ENCODE data around the gene B3GALNT2.

Gene B3GALNT2

DNA sequence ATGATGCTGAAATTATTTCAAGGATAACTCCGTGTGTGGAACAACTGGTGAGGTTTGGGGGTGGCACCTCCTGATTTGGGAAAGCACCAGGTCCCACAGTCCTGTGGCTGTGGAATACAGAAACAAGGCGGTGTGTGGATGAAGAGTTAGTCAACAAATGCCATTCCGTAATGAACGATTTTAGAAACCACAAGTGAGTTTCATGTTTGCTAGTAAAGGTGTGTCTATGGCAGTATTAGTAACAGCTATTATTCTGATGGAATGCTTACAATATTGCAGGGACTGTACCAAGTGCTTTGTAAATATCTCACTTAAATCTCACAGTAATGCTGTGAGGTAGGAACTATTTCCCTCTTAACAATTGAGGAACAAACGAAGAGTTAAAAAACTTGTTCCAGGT is 53.8 kb downstream of the B3GALNT2 start:
- no peak for TF ChIP-seq ZNF274 (IDR thresholded peaks at IDR 0.05; ENCODE audit: low read depth, low read length)
- H3K4me3 ChIP-seq (ENCODE audit: low read length), result no peak overlapping the region

DNA sequence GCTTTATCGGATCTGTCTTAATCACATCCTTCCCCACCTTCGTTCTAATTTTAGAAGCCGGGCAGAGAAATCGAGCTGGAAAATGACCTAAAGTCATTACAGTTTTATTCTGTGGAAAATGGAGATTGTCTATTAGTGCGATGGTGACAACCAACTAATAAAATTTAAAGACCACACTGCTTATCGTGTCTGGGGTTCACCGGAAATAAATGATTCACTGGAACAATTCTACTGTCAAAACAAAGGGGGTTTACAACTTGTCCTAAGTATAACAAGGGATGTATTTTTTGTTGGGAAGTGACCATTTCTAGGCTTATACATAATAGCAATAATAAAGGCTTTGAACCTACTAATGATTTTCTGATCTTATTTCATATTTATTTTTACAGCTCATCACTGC is 55.6 kb downstream of the B3GALNT2 start:
- TF ChIP-seq ZNF274 (IDR thresholded peaks at IDR 0.05; ENCODE audit: low read depth, low read length), result no peak
- no peak overlapping the region for H3K4me3 ChIP-seq (ENCODE audit: low read length)

DNA sequence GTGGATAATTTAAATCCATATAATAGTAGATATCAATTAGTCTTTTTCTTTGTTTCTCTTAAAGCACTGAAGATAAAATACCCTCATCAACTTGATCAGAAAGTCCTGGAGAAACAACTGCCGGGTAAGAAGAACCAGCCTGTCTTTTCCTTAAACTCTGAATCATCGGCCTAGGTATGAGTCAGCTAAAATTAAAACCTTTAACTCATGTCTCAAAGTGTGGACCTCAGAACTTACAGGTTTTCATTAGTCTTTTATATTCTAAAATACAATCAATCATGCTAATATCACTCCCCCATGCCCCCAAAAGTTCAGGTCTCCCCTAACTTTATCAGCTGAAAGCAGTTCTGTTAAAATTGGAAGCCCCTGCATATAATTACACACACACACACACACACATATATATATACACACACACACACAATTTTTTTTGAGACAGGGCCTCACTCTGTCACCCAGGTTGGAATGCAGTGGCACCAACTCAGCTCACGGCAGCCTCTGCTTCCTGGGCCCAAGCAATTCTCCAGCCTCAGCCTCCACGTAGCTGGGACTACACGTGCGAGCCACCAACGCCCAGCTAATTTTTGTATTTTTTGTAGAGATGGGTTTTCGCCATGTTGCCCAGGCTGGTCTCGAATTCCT is 61.3 kb downstream of the B3GALNT2 start:
- no peak for TF ChIP-seq ZNF274 (IDR thresholded peaks at IDR 0.05; ENCODE audit: low read depth, low read length)
- no peak overlapping the region for H3K4me3 ChIP-seq (ENCODE audit: low read length)

DNA sequence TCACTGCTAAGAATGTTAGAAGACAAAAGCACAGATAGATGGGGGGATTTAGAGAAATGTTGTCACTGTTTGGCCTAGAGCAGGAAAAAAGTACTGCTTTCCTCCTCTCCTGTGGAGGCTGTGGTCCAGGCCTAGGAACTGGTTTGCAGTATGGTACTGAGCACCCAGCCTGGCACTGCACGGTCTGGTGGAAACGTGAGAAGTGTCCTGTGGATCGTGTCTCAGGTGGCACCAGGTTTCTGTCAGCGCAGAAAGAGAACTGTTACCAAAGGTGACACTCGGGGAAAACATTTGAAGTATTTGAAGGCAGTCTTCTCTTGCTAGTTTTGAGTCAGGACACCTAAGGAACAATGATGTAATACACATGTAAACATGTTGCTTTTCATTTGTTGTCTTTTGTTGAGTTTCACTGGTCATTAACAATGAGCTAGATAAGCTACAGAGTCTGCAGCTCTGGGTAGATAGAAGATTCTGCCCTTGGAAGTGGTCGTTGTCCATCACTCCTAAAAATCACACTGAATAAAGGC is 63.0 kb downstream of the B3GALNT2 start:
- H3K4me3 ChIP-seq (ENCODE audit: low read length), result no peak overlapping the region
- no peak for TF ChIP-seq ZNF274 (IDR thresholded peaks at IDR 0.05; ENCODE audit: low read depth, low read length)

DNA sequence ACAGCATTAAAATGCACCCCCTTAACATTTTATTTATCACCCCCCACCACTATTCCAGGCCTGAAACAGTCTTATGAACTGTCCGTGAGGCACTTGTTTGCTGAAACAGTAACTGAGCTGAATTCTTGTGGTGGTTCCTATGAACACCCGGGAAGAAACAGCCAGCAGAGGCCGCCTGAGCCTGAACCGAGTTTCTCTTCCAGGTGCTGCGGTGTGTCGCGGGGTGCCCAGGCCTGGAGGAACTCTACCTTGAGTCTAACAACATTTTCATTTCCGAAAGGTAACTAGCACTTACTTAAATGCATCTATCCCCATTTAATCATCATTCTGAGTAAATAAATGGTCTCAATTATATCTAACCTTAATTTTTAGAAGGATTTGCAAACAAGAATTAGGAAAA is 70.3 kb downstream of the B3GALNT2 start:
- H3K4me3 ChIP-seq (ENCODE audit: low read length), result no peak overlapping the region
- no peak for TF ChIP-seq ZNF274 (IDR thresholded peaks at IDR 0.05; ENCODE audit: low read depth, low read length)

DNA sequence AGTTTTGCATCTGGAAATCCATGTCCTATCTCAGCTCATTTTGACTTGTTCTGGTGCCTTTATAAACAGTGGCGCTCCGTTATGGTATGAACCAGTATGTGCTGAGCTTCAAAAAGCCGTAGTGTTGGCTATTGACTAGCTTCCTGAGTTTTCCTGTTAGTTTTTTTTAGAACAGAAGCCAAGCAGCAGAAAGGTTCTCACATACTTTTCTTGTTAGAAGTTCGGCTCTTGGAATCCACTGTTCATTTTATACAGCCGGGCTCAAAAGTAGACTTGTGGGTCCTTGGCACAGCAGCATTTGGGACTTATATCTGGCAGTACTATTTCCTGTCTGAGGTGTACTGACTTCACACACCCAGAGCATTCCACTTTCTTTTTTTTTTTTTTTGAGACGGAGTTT is 73.3 kb downstream of the B3GALNT2 start:
- no peak overlapping the region for H3K4me3 ChIP-seq (ENCODE audit: low read length)
- no peak for TF ChIP-seq ZNF274 (IDR thresholded peaks at IDR 0.05; ENCODE audit: low read depth, low read length)

DNA sequence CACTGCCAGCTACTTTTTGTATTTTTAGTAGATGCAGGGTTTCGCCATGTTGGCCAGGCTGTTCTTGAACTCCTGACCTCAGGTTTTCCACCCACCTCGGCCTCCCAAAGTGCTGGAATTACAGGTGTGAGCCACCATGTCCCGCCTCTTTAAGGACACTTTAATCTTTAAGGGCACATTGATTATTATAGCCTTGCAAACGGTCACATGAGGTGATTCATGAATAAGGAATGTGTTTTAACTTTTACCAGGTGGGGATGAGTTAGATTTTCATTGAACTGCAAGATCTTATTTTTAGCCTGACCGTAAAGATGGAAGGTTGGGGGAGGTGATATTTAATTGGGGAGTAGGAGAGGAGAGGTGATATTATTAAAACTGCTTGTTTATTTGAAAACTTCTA is 75.1 kb downstream of the B3GALNT2 start:
- H3K4me3 ChIP-seq (ENCODE audit: low read length), result no peak overlapping the region
- TF ChIP-seq ZNF274 (IDR thresholded peaks at IDR 0.05; ENCODE audit: low read depth, low read length), result no peak

DNA sequence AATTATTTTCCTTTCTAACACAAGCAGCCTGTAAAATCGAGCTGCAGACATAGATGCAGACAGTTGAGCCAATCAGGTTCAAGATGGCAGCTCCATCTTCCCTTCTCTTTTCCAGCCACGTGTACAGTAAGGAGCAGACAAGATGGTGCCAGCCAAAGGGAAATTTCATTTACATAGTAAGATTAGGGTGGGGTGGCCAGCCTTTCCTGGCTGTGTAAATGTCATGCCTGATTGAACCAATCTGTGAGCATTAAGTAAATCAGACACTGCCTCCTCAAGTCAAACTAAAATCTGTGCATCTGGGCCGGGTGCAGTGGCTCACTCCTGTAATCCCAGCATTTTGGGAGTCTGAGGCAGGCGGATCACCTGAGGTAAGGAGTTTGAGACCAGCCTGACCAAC is 76.8 kb downstream of the B3GALNT2 start:
- TF ChIP-seq ZNF274 (IDR thresholded peaks at IDR 0.05; ENCODE audit: low read depth, low read length), result no peak

DNA sequence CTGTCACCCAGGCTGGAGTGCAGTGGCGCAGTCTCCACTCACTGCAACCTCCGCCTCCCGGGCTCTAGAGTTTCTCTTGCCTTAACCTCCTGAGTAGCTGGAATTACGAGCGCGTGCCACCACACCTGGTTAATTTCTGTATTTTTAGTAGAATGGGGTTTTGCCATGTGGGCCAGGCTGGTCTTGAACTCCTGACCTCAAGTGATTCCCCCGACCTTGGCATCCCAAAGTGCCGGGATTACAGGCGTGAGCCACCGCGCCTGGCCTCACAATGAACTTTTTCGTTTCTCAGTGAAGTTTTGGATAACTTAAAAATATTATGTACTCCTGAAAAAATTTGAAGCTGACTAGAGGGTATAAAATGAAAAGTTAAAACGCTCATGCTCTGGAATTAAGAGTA is 77.6 kb downstream of the B3GALNT2 start:
- no peak for TF ChIP-seq ZNF274 (IDR thresholded peaks at IDR 0.05; ENCODE audit: low read depth, low read length)
- no peak overlapping the region for H3K4me3 ChIP-seq (ENCODE audit: low read length)

More for the DNA sequence above, 76.8 kb downstream of the B3GALNT2 start:
- no peak overlapping the region for H3K4me3 ChIP-seq (ENCODE audit: low read length)

DNA sequence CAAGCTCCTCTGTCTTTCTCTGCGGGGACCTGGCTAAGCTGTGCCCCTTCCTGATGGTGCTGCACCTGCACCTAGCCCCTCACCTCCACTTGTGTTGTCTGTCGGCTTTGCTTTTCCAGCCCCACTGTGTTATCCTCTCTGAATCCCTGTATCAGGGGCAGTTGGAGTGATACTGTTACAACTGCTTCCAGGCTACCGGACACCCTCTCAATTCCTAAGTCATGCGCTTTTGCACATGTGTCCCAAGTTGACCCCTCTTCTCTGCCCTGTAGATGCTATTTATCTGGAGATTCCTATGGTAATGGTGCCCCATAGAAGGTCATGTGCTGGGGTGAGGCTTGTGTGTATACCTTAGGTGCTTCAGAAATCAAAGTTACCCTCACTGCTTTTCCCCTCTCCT is 78.1 kb downstream of the B3GALNT2 start:
- no peak overlapping the region for H3K4me3 ChIP-seq (ENCODE audit: low read length)
- no peak for TF ChIP-seq ZNF274 (IDR thresholded peaks at IDR 0.05; ENCODE audit: low read depth, low read length)

DNA sequence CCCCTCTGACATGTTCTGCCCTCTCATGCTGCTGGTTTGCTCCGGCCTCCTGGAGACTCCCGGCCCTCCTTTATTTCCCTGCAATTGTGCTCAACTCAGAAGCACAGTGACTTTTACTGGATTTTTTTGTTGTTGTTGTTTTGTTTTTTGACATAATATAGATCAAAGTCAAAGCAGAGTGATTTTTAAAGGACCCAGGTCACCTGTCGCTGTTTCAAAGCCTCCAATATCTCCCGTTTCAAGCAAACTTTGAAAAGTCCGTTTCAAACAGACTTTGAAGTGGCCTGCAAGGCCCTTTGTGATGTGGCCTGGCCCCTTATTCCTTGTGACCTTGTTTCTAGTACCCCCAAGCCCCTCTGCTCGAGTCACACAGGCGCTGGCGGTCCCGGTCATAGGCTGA is 78.9 kb downstream of the B3GALNT2 start:
- no peak for TF ChIP-seq ZNF274 (IDR thresholded peaks at IDR 0.05; ENCODE audit: low read depth, low read length)

DNA sequence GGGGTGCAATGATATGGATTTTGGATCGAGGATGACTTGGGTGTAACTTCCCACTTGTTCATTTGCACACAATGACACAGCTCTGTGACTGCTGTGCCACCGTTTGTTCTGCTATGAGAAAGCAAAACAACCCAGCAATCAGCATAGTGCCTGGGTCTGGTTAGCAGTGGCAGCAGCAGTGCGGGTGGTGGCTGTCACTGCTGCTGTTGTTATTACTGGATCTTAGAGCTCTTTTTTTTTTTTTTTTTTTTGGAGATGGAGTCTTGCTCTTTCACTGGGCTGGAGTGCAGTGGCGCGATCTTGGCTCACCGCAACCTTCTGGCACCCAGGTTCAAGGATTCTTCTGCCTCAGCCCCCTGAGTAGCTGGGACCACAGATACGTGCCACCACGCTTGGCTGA is 80.2 kb downstream of the B3GALNT2 start:
- TF ChIP-seq ZNF274 (IDR thresholded peaks at IDR 0.05; ENCODE audit: low read depth, low read length), result no peak
- no peak overlapping the region for H3K4me3 ChIP-seq (ENCODE audit: low read length)

More for the DNA sequence above, 78.9 kb downstream of the B3GALNT2 start:
- no peak overlapping the region for H3K4me3 ChIP-seq (ENCODE audit: low read length)

DNA sequence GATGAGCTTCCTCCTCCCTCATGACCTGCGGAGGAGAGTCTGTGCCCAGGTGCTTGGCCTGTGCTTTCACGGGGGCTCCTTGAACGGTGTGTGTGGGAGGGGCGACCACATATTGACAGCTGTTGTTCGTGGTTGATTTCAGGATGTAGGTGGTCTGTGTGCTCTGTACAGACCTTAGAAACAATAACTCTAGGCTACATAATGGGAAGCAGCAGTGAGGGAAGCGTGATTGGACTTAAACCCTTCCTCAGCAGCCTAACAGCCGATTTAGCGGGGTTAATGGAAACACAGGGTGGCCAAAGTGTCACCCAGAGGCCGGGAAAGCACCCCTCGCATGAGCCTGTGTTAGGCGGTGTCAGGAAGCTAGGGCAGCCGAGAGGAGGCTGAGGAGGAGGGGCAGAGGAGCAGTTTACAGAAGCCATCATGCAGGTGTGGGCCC is 81.0 kb downstream of the B3GALNT2 start:
- H3K4me3 ChIP-seq (ENCODE audit: low read length), result no peak overlapping the region
- TF ChIP-seq ZNF274 (IDR thresholded peaks at IDR 0.05; ENCODE audit: low read depth, low read length), result no peak

DNA sequence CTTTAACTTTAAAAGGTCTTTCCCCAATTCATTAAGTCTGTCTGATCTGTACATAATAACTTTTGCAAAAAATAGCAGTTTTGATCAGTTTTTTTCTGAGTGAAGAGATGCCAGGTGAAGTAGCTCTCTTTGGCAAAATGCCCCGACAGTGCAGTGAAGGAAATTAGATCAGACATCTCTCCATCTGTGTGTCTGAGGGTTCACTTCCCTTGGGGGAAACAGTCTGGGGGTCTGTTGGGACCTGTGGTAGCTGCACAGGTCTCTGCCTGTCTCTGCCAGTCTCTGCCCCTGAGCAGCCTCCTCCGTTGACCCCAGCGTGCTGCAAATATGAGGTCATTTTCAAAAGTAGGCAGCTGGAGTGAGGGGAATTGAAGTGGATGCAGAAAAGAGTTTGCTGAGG is 82.5 kb downstream of the B3GALNT2 start:
- TF ChIP-seq ZNF274 (IDR thresholded peaks at IDR 0.05; ENCODE audit: low read depth, low read length), result no peak

DNA sequence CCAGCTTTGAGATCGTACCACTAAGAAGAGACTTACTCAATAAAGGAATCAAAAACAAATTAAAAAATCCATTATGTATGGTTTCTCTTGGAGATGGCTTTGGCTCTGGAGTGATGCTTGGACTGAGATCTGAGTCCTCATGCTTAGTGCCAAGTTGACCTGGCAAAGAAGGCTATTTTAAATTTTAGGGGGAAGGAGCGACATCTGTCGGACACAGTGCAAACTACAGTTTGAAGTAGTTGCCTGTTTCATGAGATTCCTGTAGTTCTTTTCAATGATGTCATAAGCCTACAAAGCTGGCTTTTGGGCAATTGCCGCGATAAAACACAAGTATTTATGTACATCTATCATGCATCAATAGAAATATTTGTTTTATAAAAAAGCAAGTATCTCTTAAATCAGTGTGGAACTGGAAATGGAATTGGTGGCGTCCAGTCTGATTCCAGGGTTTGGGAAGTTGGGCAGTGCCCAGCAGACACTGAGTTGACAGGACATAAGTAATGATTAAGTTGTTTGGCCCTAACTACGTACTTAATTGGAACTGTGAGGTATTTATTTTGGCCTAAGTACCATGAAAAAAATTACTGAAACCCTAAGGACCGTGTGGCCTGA is 87.1 kb downstream of the B3GALNT2 start:
- no peak overlapping the region for H3K4me3 ChIP-seq (ENCODE audit: low read length)
- no peak for TF ChIP-seq ZNF274 (IDR thresholded peaks at IDR 0.05; ENCODE audit: low read depth, low read length)

More for the DNA sequence above, 82.5 kb downstream of the B3GALNT2 start:
- H3K4me3 ChIP-seq (ENCODE audit: low read length), result no peak overlapping the region

All from GM08714 (cell line).